B cell (primary cell): Measurements from ENCODE around the gene ZNF736. TPM values are rescaled to one million over a fixed set of nuclear protein-coding genes. Genes with fewer than 3 reads are reported as not detected.

ENCODE experiments used
- ATAC-seq: fragments of 200-7000 bp; cut with Tn5 transposase; one replicate; pipeline ENCODE4 v1.10.0; 2021; ENCODE audit warnings: low read depth, mild to moderate bottlenecking, moderate number of reproducible peaks, moderate library complexity
- CTCF ChIA-PET: fragments of 350-600 bp; sonication (Branson Sonifier 250); formaldehyde crosslinking; loops from one replicate; lab custom pipeline; 2021; ENCODE audit warnings: antibody characterized with exemption, inconsistent platforms; lab: Charles Lee
- POLR2A ChIA-PET: fragments of 350-600 bp; sonication (Branson Sonifier 250); formaldehyde crosslinking; loops from one replicate; lab custom pipeline; 2021; ENCODE audit warnings: antibody characterized with exemption; lab: Charles Lee
- DNase-seq: peaks from one replicate; pipeline ENCODE4 v3.0.0; 2013
- H2AFZ ChIP-seq: 2 replicates; pipeline ENCODE4 v1.6.1; 2012; ENCODE audit warnings: mild to moderate bottlenecking, low read depth, low read length; ENCODE audit not compliant: insufficient read depth, poor library complexity, severe bottlenecking
- H3K27ac ChIP-seq, 2 donors: 1 replicate in 1 of 2; 2 replicates in 1 of 2; pipeline ENCODE4 v1.5.1; 2012 to 2013; ENCODE audit warnings: low read length in 2 of 2, mild to moderate bottlenecking in 2 of 2, moderate library complexity in 1 of 2
- H3K27me3 ChIP-seq, 4 experiments: fragments of 200-600 bp in 1 of 4; sonication (generic) in 1 of 4; replicated peaks in 1 of 4; 1 replicate in 2 of 4; 2 replicates in 2 of 4; pipeline versions ENCODE4 v1.6.1 to v1.7.0; 2013 to 2016; ENCODE audit warnings: low read length in 3 of 4, mild to moderate bottlenecking in 2 of 4, mixed read lengths in 1 of 4, moderate library complexity in 1 of 4; ENCODE audit not compliant: insufficient read depth in 4 of 4, control insufficient read depth in 3 of 4; ENCODE audit errors: control extremely low read depth in 1 of 4
- H3K36me3 ChIP-seq, 2 experiments: replicated peaks in 1 of 2; 1 replicate in 1 of 2; 2 replicates in 1 of 2; pipeline versions ENCODE4 v1.6.1 to v1.7.1; 2013; ENCODE audit warnings: low read length in 1 of 2; ENCODE audit not compliant: insufficient read depth in 2 of 2, control insufficient read depth in 1 of 2; ENCODE audit errors: control extremely low read depth in 1 of 2, extremely low read depth in 1 of 2
- H3K4me1 ChIP-seq, 2 donors: fragments of 200-600 bp in 1 of 2; sonication (generic) in 1 of 2; 1 replicate in 1 of 2; 2 replicates in 1 of 2; pipeline versions ENCODE4 v1.5.1 to v1.6.1; 2013 to 2017; ENCODE audit warnings: low read length in 2 of 2; ENCODE audit not compliant: control insufficient read depth in 2 of 2, insufficient read depth in 2 of 2
- H3K4me2 ChIP-seq: replicated peaks from 2 replicates; pipeline ENCODE3; 2012; ENCODE audit warnings: mild to moderate bottlenecking, low read depth, low read length; ENCODE audit not compliant: poor library complexity, severe bottlenecking
- H3K4me3 ChIP-seq, 5 experiments: fragments of 200-600 bp in 1 of 5; sonication (generic) in 1 of 5; 1 replicate in 3 of 5; 2 replicates in 2 of 5; pipeline versions ENCODE4 v1.5.1 to v1.7.0; 2011 to 2016; ENCODE audit warnings: low read length in 4 of 5, mild to moderate bottlenecking in 4 of 5, low read depth in 2 of 5, control low read depth in 1 of 5, moderate library complexity in 1 of 5; ENCODE audit not compliant: insufficient read depth in 1 of 5; ENCODE audit errors: control extremely low read depth in 1 of 5, extremely low read depth in 1 of 5
- H3K79me2 ChIP-seq: fragments of 200-600 bp; sonication (generic); one replicate; pipeline ENCODE4 v1.6.0; 2016; ENCODE audit warnings: low read length; ENCODE audit not compliant: control insufficient read depth, insufficient read depth
- H3K9ac ChIP-seq: fragments of 200-600 bp; sonication (generic); 2 replicates; pipeline ENCODE4 v1.6.1; 2017; ENCODE audit warnings: mild to moderate bottlenecking, low read length, moderate library complexity
- H3K9me3 ChIP-seq, 3 donors: one replicate each; pipeline versions ENCODE4 v1.6.1 to v1.7.1; 2013; ENCODE audit warnings: low read length in 2 of 3; ENCODE audit not compliant: control insufficient read depth in 2 of 3, insufficient read depth in 1 of 3; ENCODE audit errors: control extremely low read depth in 1 of 3
- H4K20me1 ChIP-seq: 2 replicates; pipeline ENCODE4 v1.6.0; 2012; ENCODE audit warnings: mild to moderate bottlenecking, low read length; ENCODE audit not compliant: insufficient read depth, control insufficient read depth, poor library complexity, severe bottlenecking
- H3K27ac Mint-ChIP-seq: one replicate; pipeline ENCODE4 v1.8.0; 2021; ENCODE audit warnings: mixed read lengths
- H3K27me3 Mint-ChIP-seq: one replicate; pipeline ENCODE4 v1.8.0; 2021; ENCODE audit warnings: mixed read lengths
- H3K4me1 Mint-ChIP-seq: one replicate; pipeline ENCODE4 v1.8.0; 2021; ENCODE audit warnings: mixed read lengths
- H3K4me3 Mint-ChIP-seq: one replicate; pipeline ENCODE4 v1.8.0; 2021; ENCODE audit warnings: mixed read lengths
- H3K9me3 Mint-ChIP-seq: one replicate; pipeline ENCODE4 v1.8.0; 2022; ENCODE audit warnings: mixed read lengths; ENCODE audit not compliant: insufficient read depth
- CTCF ChIP-seq: fragments of 200-600 bp; IDR thresholded peaks from one replicate; pipeline ENCODE4 v1.8.0; 2022; ENCODE audit warnings: antibody characterized with exemption, mild to moderate bottlenecking
- EZH2 ChIP-seq: IDR thresholded peaks from 2 replicates; pipeline ENCODE4 v1.6.1; 2012; ENCODE audit warnings: borderline replicate concordance, low read depth, mild to moderate bottlenecking, moderate library complexity, low read length; ENCODE audit not compliant: insufficient read depth, poor library complexity, severe bottlenecking
- WGBS: methylation state at CpG from one replicate; pipeline ENCODE4 v1.1.5; 2013; ENCODE audit warnings: missing lambda C conversion rate; ENCODE audit not compliant: insufficient coverage; 5-methylcytosine and 5-hydroxymethylcytosine counted together
- intact Hi-C: fragments of 100-400 bp; cut with micrococcal nuclease; formaldehyde crosslinking; loops from one replicate; pipeline ENCODE4 v1.10.0; 2022
- polyA plus RNA-seq: library from polyadenylated mRNA; depleted of rRNA; stranded (reverse); fragments of >200 nt; gene quantifications from 2 replicates; pipeline ENCODE4 v1.2.3, GENCODE V29; 2012
- total RNA-seq, 2 donors: library from RNA; stranded (reverse); fragments of 120-200 nt in 1 of 2; gene quantifications; 1 replicate in 1 of 2; 2 replicates in 1 of 2; pipeline versions ENCODE4 v1.2.3 to v1.2.4, GENCODE V29; 2013 to 2022

ZNF736 gene
- total and polyA plus RNA-seq, 2 donors (not counting 1 experiment from before 2014, with no cell fraction given): 10.0 to 79.8 TPM

- H4K20me1 ChIP-seq: no peaks in the 10 kb centered on the region
- POLR2A ChIA-PET: interaction anchor here (0.7 kb wide), 1 partner anchor 16 kb away, joined by 5 read pairs; no protein-coding TSS in a partner anchor
- TF ChIP-seq CTCF (no peak), EZH2 (no peak)
- ATAC-seq: no peak
- Mint-ChIP-seq H3K4me3 (no peak overlapping the region), H3K4me1 (peaks cover 17% of the 10 kb centered on the region), H3K9me3 (peaks cover 8% of the 10 kb centered on the region), H3K27ac (no peak overlapping the region), H3K27me3 (no peaks in the 10 kb centered on the region)
- H3K4me1 ChIP-seq: peaks cover 11 to 14% of the 10 kb centered on the region in 2 donors
- no peak overlapping the region for H2AFZ ChIP-seq
- DNase-seq: no peak
- CTCF ChIA-PET: no interaction called here
- no peaks in the 10 kb centered on the region for H3K79me2 ChIP-seq
- H3K27ac ChIP-seq: no peak overlapping the region
- intact Hi-C loops: no loop called here
- H3K4me3 ChIP-seq: no peak overlapping the region
- H3K9ac ChIP-seq: no peak overlapping the region
- no peak overlapping the region for H3K4me2 ChIP-seq
- 81% methylated on average over 5 of the region's 9 CpGs for WGBS
- peaks cover 0 to 33% (median 0%) of the 10 kb centered on the region in 3 donors for H3K9me3 ChIP-seq
- H3K27me3 ChIP-seq: no peaks in the 10 kb centered on the region
- no peaks in the 10 kb centered on the region for H3K36me3 ChIP-seq
Observed at GRCh38 chr7:64300641-64301405, 12.9 kb upstream of the ZNF736 start.
